WTC11 (cell line): ENCODE data around the gene KCNT2.

Experiments used
- GRHL2 ChIP-seq: fragments of 250-450 bp; sonication (Bioruptor Pico); IDR thresholded peaks from 2 replicates; pipeline ENCODE4 v1.8.0; 2022; ENCODE audit warnings: mild to moderate bottlenecking, moderate library complexity; ENCODE audit not compliant: insufficient replicate concordance, severe bottlenecking
- JUN ChIP-seq: sonication (generic); formaldehyde crosslinking; IDR thresholded peaks from 2 replicates; pipeline ENCODE4 v1.8.0; 2023; ENCODE audit warnings: mild to moderate bottlenecking, missing genetic modification reagents
- SMAD3 ChIP-seq: sonication (generic); formaldehyde crosslinking; IDR thresholded peaks from 2 replicates; pipeline ENCODE4 v1.8.0; 2022; ENCODE audit warnings: missing genetic modification reagents, mild to moderate bottlenecking, borderline replicate concordance
- ZNF416 ChIP-seq: fragments of 250-450 bp; sonication (Bioruptor Pico); IDR thresholded peaks from 2 replicates; pipeline ENCODE4 v1.9.0; 2021; ENCODE audit warnings: mild to moderate bottlenecking, inconsistent platforms
- TF ChIP-seq, protein P1 (sequence below): sonication (generic); formaldehyde crosslinking; IDR thresholded peaks from 2 replicates; pipeline ENCODE4 v1.8.1; 2023; ENCODE audit warnings: mild to moderate bottlenecking, missing genetic modification reagents, moderate library complexity
- TF ChIP-seq, protein P2 (sequence below): fragments of 200-600 bp; IDR thresholded peaks from 2 replicates; pipeline ENCODE4 v1.8.0; 2022; ENCODE audit warnings: antibody characterized with exemption
- TF ChIP-seq, protein P3 (sequence below): sonication (generic); formaldehyde crosslinking; IDR thresholded peaks from 2 replicates; pipeline ENCODE4 v1.8.0; 2023; ENCODE audit warnings: missing genetic modification reagents
- TF ChIP-seq, protein P4 (sequence below): sonication (generic); formaldehyde crosslinking; IDR thresholded peaks from 2 replicates; pipeline ENCODE4 v1.8.0; 2022; ENCODE audit warnings: mild to moderate bottlenecking, missing genetic modification reagents

DNA sequence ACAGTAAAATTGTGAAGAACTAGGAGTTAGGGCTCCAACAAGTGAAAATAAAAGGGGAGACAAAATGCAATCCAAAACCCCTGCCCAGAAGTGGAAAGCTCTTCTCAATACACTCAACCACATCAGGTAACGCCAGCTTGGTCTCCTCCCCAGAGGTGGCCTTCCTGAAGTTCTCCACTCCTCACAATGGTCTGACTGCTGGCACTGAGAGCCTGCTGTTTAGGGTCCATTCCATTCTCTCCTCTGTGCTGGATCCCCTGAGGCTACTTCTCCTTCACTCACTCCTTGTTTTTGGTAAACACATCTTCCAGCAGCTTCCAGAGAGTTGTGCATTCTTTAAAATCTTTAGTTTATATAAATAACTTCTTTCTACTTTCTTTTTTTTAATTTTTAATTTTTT is 189.5 kb downstream of the KCNT2 start:
- TF ChIP-seq SMAD3 (CRISPR knock-in tag) (no peak), ZNF416 (CRISPR knock-in tag) (no peak), GRHL2 (CRISPR knock-in tag) (no peak), JUN (CRISPR knock-in tag) (no peak)
- TF ChIP-seq, protein P1, sequence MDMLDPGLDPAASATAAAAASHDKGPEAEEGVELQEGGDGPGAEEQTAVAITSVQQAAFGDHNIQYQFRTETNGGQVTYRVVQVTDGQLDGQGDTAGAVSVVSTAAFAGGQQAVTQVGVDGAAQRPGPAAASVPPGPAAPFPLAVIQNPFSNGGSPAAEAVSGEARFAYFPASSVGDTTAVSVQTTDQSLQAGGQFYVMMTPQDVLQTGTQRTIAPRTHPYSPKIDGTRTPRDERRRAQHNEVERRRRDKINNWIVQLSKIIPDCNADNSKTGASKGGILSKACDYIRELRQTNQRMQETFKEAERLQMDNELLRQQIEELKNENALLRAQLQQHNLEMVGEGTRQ (CRISPR knock-in tag): no peak
- TF ChIP-seq, protein P2, sequence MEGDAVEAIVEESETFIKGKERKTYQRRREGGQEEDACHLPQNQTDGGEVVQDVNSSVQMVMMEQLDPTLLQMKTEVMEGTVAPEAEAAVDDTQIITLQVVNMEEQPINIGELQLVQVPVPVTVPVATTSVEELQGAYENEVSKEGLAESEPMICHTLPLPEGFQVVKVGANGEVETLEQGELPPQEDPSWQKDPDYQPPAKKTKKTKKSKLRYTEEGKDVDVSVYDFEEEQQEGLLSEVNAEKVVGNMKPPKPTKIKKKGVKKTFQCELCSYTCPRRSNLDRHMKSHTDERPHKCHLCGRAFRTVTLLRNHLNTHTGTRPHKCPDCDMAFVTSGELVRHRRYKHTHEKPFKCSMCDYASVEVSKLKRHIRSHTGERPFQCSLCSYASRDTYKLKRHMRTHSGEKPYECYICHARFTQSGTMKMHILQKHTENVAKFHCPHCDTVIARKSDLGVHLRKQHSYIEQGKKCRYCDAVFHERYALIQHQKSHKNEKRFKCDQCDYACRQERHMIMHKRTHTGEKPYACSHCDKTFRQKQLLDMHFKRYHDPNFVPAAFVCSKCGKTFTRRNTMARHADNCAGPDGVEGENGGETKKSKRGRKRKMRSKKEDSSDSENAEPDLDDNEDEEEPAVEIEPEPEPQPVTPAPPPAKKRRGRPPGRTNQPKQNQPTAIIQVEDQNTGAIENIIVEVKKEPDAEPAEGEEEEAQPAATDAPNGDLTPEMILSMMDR: no peak
- TF ChIP-seq, protein P3, sequence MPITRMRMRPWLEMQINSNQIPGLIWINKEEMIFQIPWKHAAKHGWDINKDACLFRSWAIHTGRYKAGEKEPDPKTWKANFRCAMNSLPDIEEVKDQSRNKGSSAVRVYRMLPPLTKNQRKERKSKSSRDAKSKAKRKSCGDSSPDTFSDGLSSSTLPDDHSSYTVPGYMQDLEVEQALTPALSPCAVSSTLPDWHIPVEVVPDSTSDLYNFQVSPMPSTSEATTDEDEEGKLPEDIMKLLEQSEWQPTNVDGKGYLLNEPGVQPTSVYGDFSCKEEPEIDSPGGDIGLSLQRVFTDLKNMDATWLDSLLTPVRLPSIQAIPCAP: no peak
- TF ChIP-seq, protein P4, sequence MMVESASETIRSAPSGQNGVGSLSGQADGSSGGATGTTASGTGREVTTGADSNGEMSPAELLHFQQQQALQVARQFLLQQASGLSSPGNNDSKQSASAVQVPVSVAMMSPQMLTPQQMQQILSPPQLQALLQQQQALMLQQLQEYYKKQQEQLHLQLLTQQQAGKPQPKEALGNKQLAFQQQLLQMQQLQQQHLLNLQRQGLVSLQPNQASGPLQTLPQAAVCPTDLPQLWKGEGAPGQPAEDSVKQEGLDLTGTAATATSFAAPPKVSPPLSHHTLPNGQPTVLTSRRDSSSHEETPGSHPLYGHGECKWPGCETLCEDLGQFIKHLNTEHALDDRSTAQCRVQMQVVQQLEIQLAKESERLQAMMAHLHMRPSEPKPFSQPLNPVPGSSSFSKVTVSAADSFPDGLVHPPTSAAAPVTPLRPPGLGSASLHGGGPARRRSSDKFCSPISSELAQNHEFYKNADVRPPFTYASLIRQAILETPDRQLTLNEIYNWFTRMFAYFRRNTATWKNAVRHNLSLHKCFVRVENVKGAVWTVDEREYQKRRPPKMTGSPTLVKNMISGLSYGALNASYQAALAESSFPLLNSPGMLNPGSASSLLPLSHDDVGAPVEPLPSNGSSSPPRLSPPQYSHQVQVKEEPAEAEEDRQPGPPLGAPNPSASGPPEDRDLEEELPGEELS (CRISPR knock-in tag): no peak
